HG03095 (cell line): ENCODE results near the gene SMPD2.
"Not testable (repeated sequence)": the region's sequence is repeated elsewhere in the genome, so short reads cannot be mapped to it uniquely, and the experiment has no call there.

Experiments
- ATAC-seq: cut with Tn5 transposase; IDR thresholded peaks from one replicate; pipeline ENCODE4 v1.9.1; 2021; ENCODE audit warnings: moderate library complexity; ENCODE audit not compliant: unreplicated experiment

The SMPD2 gene

DNA sequence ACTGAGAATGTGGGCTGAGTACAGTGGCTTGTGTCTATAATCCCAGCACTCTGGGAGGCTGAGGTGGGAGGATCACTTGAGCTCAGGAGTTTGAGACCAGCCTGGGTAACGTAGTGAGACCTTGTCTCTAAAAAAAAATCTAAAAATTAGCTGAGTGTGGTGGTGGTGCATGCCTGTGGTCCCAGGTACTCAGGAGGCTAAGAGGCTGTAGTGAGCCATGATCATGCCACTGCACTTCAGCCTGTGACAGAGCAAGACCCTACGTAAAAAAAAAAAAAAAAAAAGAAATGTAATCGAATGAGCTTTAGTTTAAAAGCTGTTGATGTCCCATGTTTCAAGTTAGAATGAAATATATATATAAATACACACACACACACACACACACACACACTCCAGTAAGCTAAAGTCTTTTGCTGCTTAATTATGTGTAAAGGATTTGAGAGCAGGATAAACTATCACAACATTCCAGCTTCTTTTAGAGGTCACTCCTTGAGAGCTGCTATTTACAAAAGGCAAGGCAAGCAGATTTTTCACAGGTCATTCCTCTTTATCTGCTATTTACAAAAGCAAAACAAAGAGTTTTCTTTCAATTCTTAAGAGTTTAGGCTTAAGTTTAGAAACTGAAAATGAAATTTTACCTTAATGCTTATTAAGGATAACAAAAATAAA, 19.8 kb downstream of the SMPD2 start:
- no peak for ATAC-seq

DNA sequence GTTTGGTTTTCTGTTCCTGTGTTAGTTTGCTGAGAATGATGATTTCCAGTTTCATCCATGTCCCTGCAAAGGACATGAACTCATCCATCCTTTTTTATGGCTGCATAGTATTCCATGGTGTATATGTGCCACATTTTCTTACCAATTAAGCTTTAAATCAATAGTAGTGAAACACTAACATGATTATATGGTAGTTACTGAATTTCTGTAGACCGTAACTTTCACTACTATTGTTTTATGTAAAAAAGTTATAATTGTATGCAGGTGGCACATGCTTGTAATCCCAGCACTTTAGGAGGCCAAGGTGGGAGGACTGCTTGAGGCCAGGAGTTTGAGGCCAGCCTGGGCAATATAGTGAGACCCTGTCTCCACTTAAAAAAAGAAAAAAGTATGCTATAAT, 20.7 kb downstream of the SMPD2 start:
- ATAC-seq: not testable (repeated sequence)

DNA sequence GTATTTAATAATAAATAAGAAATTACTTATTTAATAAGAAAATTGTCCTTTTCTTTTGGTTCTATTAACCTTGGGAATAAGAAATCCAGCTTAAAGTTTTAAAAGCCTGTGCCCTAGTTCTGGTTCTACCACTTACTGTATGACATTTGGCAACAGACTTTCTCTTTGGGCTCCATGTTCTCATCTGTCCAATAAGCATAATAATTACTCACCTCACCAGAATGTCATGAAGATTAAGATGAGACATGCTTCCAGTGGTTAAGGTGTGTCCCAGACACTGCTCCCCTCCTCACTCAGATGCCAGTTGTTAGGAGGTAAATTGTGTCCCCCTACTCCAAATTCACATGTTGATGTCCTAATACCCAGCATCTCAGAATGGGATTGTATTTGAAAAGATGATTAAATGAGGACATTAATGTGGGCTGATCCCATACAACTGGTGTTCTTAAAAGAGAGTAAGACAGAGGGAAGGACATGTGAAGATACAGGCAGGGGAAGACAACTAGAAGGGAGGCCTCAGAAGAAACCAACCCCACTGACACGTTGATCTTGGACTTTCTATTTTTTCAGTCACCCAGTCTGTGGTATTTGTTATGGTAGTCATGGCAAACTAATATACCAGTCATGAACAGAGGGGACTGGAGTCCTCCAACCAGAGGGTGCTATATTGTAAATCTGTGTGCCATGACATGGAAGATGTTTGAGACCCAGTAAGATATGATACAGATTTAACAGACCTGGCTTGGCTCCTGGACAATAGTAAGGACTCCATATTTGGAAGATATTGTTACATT, 21.4 kb downstream of the SMPD2 start:
- no peak for ATAC-seq

DNA sequence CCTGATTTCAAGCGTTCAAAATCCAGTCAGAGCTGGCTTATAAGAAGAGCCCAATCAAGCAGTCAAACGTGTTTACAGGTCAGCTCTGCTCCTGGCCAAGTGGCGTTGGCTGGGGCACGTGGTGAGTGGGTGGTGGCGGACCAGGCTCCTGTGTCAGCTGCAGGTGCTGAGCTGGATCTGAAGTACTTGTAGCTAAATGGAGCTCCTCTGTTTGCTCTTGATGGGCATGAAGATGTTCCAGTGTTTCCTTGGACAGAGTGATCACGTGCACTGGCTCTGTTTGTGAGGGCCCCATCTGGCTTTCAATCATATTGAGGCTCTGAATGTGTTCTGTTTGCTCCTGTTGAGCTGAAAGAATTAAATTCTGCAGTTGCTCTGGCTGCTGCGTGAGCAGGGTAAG, 25.2 kb downstream of the SMPD2 start:
- ATAC-seq: no peak

DNA sequence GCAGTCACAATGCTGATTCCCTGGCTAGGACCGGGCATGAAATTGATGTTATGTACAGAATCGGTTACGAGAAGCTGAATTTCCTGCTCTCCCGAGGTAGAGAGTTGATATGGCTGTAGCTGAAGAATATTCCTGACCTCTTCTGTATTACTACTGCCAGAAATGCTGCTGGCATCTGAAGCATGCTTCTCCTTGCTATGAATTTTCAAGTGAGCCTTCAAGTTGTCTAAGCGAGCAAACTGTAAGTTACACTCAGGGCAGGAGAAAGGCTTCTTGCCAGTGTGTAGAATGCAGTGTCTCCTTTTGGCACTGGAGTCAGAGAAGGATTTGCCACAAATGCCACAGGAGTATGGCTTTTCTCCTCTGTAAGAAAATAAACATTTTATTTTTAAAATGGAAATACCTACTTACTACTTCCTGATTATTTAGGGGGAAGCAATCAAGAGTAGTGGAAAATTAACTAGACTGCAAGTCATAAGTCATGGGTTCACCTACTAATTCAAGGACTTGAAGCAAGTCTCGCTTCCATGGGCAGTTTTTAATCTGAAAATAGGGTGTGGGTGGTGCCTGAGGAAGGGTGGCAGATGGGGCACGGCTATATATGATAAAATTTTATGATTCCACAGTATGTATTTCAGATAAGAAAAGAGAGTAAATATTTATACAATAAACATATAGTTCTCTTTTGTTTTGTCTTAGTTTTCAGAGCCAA, 25.8 kb downstream of the SMPD2 start:
- ATAC-seq: no peak

DNA sequence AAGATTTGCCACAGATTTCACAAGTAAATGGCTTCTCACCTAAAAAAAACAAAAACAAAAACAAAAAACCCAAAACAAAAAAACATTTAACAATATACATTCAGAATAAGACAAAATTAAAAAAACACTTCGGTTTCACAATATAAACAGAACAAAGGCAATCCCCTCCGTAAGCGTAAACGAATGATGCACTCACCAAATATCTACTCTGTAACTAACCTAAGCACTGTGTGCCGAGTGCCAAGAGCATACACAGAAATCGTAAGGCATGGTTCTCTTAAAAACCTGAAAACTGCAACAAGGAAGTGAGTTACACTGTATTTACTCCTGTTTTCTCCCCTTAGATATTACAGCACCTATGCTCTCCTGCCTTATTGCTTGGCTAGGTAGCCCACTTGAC, 27.2 kb downstream of the SMPD2 start:
- no peak for ATAC-seq

DNA sequence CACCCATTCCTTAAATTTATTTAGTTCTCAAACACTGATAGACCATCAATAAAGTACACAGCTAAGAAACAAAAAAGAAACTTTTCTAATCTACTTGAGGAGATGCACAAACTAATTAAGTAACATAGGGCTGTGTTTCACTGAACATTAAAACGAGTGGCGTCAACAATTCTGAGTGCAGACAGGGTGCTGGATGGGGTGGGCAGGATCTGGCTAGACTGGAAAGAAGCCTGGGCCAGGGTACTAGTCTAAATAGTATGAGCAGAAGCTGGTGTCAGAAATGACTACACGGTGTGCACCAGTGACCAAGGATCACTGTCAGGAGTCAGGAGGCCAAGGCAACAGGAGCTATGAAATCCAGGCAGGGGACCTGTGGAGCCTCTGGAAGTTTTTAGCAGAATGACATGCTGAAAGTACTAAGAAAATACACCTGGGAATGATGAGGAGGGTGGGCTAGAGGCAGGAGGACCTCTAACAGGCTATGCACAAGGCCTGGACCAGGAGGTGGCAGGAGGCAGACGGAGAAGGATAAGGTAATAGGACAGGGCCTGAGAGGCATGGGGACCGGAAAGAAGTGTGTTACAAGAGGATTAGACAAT, 29.2 kb downstream of the SMPD2 start:
- no peak for ATAC-seq

DNA sequence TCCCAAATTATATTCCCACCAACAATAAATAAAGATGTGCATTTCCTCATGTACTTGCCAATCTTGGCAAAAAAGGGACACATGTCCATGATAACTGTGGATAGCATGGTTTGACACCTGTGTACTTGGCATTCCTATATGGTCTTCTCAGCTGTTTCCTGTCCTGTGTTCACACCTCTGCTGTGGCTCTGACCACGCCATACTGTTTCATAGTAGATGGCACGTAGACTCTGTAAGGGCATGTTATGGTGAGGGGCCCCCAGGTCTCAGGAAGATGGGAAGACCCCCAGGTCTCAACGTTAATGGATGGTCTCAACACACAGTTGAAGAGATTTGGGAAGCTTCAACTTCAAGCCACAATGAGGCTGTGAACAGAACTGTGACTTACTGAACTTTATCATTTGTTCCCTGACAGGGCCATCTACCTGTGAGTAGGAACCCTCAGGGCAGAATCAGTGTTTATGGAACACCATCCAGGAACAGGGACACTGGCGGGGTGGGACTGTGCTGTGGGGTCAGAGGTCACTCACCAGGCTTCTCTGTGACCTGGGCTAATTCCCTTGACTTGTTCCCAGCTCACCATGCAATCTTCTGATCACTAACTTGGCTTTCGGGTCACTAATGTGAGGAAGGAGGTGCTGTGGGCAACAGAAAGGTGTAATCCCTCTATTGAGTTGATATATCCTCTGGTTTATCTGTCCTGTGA, 30.7 kb downstream of the SMPD2 start:
- no peak for ATAC-seq

DNA sequence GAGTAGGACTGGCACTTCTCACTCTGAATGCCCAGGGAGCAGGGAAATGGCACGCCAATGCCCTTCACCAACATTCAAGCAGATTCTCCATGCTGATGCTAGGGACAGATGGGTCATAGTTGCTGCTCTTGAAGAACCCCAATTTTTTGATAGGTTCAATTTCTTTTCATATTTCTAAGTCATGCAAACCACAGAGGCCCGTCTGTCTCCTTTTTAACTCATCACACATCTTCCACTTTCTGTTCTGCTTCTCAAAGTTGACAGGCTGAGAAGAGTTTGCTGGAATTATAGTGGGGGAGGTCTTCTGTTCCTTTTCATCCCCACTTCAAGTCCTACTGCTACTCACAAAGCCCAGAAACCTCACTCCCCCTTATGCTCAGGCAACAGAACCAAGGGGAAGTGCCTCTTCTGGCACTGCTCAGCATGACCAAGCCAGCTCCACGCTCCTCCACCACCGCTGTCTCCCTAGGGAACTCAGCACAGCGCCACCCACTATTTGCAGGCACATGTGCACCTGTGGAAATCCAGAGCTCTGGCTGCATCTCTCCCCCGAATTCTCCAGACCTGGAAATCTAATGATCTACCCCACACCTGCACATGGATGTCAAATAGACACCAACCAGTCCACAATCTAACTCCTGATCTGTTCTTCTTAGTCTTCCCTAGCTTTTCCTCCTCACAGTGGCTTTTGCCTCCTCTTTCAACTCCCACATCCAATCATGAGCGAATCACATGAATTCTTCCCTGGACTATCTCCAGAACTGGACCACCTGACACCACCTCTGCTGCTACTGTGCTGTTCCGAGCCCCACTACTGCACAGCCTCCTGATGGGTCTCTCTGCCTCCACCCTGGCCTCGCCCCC, 31.8 kb downstream of the SMPD2 start:
- peak; percentile 70 for ATAC-seq

DNA sequence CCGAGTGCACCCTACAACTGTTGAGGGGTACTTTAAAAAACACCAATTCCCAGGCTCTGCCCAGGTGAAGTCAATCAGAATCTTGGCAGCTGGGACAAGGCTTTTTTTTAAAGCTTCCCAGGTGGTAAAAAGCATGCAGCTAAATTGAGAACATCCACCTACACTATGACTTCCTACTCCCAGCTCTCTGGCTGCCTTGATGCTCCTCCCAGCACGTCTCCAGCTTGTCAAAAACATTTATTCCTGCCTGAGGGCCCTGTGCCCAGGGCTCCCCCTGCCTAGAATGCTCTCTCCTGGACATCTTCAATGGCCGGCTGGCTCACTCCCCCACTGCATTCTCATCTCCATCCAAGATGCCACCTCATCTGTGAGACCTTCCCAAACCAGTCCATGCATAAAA, 32.6 kb downstream of the SMPD2 start:
- no peak for ATAC-seq

- no peak for ATAC-seq
Measured at GRCh38 chr6:109474995-109475394, 34.5 kb downstream of the SMPD2 start.

DNA sequence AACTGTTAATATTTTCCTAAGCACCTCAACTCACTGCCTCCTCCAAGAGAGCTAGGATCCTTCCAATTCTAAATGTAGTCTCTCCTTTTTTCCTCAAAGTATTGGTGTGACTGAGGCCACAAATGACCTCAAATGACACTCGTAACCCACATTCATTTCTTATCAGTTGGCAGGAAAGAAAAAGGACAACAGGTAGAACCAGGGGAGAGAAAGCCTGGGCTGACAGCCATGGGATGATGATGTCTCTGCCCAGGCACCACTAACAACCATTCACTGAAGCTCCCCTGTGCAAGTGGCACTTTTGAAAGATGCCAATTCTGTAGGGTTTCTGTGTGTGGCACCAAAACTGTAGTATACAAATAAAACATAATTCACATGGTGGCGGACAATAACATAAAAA, 35.1 kb downstream of the SMPD2 start:
- no peak for ATAC-seq

DNA sequence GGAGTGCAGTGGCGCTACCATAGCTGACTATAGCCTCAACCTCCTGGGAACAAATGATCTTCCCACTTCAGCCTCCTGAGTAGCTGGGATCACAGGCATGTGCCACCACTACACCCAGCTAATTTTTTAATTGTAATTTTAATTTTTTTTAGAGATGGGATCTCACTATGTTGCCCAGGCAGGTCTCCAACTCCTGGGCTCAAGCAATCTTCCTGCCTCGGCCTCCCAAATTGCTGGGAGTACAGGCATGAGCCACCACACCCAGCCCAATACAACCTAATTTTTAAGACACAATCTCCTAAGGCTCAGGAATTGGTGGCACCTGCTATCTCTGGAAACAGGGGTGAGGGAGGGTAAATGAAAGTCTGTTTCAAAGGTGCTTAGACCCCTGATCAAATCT, 36.7 kb downstream of the SMPD2 start:
- ATAC-seq: no peak

- ATAC-seq: no peak
Measured at GRCh38 chr6:109477725-109478124, 37.2 kb downstream of the SMPD2 start.

DNA sequence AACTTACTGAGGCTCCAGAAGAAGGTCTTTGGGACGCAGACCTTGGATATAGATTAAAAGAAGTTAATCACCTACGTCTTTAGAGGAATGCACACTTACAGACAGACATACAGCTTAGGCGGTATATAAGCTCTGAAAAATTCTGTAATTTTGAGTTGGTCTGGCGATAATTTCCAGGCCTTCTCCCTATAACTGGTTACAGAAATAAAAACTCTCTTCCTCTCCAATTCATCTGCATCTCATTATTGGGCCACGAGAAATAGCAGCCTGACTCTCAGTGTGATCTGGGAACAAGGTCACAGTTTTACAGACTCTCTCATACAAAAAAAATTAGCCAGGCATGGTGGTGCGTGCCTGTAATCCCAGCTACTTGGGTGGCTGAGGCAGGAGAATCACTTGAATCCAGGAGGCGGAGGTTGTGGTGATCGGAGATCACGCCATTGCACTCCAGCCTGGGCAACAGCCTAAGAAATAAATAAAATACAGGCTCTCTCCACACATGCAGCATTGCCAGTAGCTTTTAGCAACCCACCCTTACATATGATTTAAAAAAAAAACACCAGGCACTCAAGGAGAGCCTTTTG, 37.8 kb downstream of the SMPD2 start:
- ATAC-seq: no peak

- no peak for ATAC-seq
Measured at GRCh38 chr6:109478841-109479624, 38.5 kb downstream of the SMPD2 start.

DNA sequence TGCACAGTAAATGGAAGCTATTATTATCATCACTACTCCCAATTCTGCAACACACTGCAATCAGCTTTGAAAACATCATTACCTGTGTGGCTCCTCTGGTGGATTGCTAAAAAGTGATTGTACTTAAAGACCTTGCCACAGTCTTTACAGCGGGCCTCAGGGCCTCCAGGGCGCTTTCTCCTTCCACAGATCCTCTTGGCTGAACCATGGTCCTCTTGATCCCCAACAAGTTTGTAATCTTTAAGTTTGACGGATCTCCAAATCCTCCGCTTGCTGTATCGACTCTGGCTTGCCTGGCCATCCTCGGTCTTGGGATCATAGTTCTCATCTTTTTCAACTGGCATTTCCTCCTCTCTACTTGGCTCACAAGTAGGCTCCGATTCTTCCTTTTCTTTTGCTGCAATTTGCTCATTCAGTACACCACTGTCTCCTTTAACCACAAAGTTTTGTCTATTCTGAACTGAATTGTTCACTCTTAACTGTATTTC, 40.5 kb downstream of the SMPD2 start:
- ATAC-seq: no peak

DNA sequence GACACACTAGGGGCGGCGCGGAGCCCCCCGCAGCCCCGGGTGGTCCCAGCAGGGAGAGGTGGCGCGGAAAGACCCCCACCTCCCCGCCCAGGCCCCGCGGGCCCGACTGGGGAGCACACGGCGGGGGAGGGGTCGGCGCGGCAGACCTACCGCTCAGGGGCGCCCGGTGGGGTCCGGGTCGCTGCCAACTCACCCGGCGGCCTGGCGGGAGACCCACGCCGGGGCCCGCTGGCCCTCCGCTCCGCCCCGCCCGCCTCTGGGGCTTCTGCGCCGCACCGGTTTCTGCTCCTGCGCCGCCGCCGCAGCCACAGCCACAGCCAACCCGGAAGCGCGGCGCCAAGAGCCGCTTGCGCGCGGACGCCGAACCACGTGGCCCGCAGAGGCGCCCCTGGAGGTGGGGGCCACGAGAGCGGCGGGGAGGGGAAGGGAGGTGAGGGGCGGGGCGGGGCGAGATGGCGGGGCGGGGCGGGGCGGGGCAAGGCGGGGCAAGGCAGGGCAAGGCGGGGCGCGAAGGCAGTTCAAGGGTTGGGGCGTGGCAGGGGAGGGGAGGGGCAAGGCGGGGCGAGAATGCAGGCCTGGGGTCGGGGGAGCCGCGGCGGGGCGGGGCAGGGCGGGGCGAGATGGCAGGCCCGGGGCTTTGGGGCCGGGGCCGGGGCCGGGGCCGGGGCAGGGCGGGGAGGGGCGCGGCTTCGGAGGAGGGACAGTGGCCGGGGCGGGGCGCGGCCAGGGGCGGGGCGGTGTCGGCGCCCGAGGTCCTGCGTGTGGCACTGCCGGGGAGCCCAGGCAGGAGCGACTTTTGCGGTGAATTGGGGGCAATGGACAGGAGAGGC, 42.6 kb downstream of the SMPD2 start, which contains the start of gene ZBTB24:
Gene ZBTB24, minus strand, starts transcription at position 315 of the 830 bp plus-strand sequence. CDS start 1,193 bp downstream, outside the sequence.
- peak; percentile 85 for ATAC-seq
